ENCODE results near the gene RBBP5.

DNA sequence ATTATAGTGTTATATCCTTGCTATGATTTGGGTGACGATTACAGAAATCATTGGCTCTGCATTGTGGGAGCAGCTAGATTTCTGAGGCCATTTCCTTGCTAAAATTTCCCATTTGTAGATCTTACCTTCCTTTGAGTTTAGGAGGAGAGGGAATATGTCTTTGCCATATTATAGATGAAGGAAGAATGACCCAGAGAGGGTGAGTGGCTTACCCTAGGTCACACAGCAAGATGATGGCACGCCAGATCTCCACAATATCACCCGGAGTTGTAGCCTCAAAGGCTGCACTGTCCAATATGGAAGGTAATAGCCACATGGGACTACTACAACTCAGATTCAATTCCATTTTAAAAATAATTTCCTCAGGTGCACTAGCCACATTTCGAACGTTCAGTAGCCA is 68.5 kb downstream of the RBBP5 start:
- TF ChIP-seq, protein P1, sequence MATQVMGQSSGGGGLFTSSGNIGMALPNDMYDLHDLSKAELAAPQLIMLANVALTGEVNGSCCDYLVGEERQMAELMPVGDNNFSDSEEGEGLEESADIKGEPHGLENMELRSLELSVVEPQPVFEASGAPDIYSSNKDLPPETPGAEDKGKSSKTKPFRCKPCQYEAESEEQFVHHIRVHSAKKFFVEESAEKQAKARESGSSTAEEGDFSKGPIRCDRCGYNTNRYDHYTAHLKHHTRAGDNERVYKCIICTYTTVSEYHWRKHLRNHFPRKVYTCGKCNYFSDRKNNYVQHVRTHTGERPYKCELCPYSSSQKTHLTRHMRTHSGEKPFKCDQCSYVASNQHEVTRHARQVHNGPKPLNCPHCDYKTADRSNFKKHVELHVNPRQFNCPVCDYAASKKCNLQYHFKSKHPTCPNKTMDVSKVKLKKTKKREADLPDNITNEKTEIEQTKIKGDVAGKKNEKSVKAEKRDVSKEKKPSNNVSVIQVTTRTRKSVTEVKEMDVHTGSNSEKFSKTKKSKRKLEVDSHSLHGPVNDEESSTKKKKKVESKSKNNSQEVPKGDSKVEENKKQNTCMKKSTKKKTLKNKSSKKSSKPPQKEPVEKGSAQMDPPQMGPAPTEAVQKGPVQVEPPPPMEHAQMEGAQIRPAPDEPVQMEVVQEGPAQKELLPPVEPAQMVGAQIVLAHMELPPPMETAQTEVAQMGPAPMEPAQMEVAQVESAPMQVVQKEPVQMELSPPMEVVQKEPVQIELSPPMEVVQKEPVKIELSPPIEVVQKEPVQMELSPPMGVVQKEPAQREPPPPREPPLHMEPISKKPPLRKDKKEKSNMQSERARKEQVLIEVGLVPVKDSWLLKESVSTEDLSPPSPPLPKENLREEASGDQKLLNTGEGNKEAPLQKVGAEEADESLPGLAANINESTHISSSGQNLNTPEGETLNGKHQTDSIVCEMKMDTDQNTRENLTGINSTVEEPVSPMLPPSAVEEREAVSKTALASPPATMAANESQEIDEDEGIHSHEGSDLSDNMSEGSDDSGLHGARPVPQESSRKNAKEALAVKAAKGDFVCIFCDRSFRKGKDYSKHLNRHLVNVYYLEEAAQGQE (IDR thresholded peaks at IDR 0.05; ENCODE audit: unreplicated experiment), result no peak
- TF ChIP-seq, protein P2, sequence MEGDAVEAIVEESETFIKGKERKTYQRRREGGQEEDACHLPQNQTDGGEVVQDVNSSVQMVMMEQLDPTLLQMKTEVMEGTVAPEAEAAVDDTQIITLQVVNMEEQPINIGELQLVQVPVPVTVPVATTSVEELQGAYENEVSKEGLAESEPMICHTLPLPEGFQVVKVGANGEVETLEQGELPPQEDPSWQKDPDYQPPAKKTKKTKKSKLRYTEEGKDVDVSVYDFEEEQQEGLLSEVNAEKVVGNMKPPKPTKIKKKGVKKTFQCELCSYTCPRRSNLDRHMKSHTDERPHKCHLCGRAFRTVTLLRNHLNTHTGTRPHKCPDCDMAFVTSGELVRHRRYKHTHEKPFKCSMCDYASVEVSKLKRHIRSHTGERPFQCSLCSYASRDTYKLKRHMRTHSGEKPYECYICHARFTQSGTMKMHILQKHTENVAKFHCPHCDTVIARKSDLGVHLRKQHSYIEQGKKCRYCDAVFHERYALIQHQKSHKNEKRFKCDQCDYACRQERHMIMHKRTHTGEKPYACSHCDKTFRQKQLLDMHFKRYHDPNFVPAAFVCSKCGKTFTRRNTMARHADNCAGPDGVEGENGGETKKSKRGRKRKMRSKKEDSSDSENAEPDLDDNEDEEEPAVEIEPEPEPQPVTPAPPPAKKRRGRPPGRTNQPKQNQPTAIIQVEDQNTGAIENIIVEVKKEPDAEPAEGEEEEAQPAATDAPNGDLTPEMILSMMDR (conservative IDR thresholded peaks at IDR 0.05; ENCODE audit: low read depth in 2 of 2), result no peak
- TF ChIP-seq POLR2AphosphoS5 (IDR thresholded peaks at IDR 0.05; ENCODE audit: low read depth), result no peak
- no peak for TF ChIP-seq EZH2 (IDR thresholded peaks at IDR 0.05; ENCODE audit: low read depth, unreplicated experiment)
- TF ChIP-seq EZH2phosphoT487 (IDR thresholded peaks at IDR 0.05; ENCODE audit: unreplicated experiment), result no peak
- TF ChIP-seq JUNB (IDR thresholded peaks at IDR 0.05; ENCODE audit: unreplicated experiment), result no peak
- no peak for TF ChIP-seq CREB1 (CRISPR knock-in tag; IDR thresholded peaks at IDR 0.05; ENCODE audit: low read depth)
- no peak for TF ChIP-seq STAT1 (IDR thresholded peaks at IDR 0.05; ENCODE audit: unreplicated experiment)
- TF ChIP-seq, protein P3, sequence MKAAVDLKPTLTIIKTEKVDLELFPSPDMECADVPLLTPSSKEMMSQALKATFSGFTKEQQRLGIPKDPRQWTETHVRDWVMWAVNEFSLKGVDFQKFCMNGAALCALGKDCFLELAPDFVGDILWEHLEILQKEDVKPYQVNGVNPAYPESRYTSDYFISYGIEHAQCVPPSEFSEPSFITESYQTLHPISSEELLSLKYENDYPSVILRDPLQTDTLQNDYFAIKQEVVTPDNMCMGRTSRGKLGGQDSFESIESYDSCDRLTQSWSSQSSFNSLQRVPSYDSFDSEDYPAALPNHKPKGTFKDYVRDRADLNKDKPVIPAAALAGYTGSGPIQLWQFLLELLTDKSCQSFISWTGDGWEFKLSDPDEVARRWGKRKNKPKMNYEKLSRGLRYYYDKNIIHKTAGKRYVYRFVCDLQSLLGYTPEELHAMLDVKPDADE (IDR thresholded peaks at IDR 0.05), result no peak
- no peak for TF ChIP-seq ZNF331 (CRISPR knock-in tag; IDR thresholded peaks at IDR 0.05; ENCODE audit: low read depth)
